ENCODE data around the gene SNRPA. TPM values are rescaled to one million over a fixed set of nuclear protein-coding genes. Genes with fewer than 3 reads are reported as not detected.
A peak's percentile ranks its signal among the peaks of the same experiment; 100 is the strongest.

The SNRPA gene
- total and polyA plus RNA-seq, 2 donors (not counting 1 experiment from before 2014, with no cell fraction given) = 92.0 to 147 TPM

DNA sequence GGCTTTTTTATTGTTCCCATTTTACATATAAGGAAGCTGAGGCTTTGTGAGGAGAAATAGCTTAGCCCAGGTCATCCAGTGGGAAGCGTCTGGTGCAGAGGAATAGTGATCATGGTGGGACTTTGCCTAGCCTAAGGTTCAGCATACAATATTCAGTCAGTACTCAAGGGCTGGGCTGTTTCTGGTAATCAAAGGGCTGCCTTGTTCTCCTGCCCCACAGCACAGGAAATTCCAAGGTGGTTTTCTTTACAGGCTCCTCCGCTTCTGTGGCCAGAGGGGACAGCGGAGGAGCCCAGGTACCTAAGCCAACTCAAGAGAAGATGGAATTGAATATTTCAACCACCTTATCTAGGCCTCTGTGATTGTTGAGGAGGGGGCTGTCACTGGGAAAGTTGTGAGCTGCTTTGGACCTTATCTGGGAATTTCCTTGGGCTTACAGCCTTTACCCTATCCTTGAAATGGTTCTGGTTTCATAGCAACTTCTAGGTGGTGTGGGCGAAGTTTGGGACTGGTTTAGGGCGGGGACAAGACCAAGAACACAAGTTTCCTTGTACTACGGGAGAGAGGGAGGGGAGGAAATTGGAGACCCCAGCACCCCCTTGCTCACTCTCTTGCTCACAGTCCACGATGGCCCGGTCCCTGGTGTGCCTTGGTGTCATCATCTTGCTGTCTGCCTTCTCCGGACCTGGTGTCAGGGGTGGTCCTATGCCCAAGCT, 24.1 kb downstream of the SNRPA start, which contains the start of gene MIA:
Gene MIA, plus strand, starts transcription at position 606 of the 716 bp plus-strand sequence. Its CDS starts 22 bp downstream, at position 628.
- Histone ChIP-seq H3K79me2 (ENCODE audit: control insufficient read depth, insufficient read depth, low read length) (peaks cover 18% of the 10 kb centered on the region), H3K4me2 (replicated peaks; ENCODE audit: low read depth, low read length, poor library complexity, severe bottlenecking) (peak within 1 kb of the TSS; percentile 89), H2AFZ (ENCODE audit: insufficient read depth, low read depth, low read length, poor library complexity, severe bottlenecking) (no peak within 1 kb of the TSS), H3K9ac (ENCODE audit: low read length) (no peak within 1 kb of the TSS), H3K27ac (ENCODE audit: low read length in 2 of 2) (peak within 1 kb of the TSS in 1 of 2 donors; percentile 12), H3K27me3 (replicated peaks in 1 of 4; ENCODE audit: control extremely low read depth in 1 of 4, control insufficient read depth in 3 of 4, insufficient read depth in 4 of 4, low read length in 3 of 4) (no peaks in the 10 kb centered on the region), H3K36me3 (replicated peaks in 1 of 2; ENCODE audit: control extremely low read depth in 1 of 2, control insufficient read depth in 1 of 2, extremely low read depth in 1 of 2, insufficient read depth in 2 of 2, low read length in 1 of 2) (peaks cover 0 to 3% of the 10 kb centered on the region in 2 experiments), H3K9me3 (ENCODE audit: control extremely low read depth in 1 of 3, control insufficient read depth in 2 of 3, insufficient read depth in 1 of 3, low read length in 2 of 3) (peaks cover 0 to 20% (median 0%) of the 10 kb centered on the region in 3 donors), H3K4me3 (ENCODE audit: control extremely low read depth in 1 of 5, extremely low read depth in 1 of 5, insufficient read depth in 1 of 5, low read depth in 2 of 5, low read length in 4 of 5) (no peak within 1 kb of the TSS), H4K20me1 (ENCODE audit: control insufficient read depth, insufficient read depth, low read length, poor library complexity, severe bottlenecking) (peaks cover 15% of the 10 kb centered on the region), H3K4me1 (ENCODE audit: control insufficient read depth in 2 of 2, insufficient read depth in 2 of 2, low read length in 2 of 2) (peaks cover 50 to 64% of the 10 kb centered on the region in 2 donors)
- ATAC-seq (ENCODE audit: low read depth) (no peak), DNase-seq (no peak)
- Mint-ChIP-seq H3K4me1 (peaks cover 57% of the 10 kb centered on the region), H3K27me3 (no peaks in the 10 kb centered on the region), H3K9me3 (ENCODE audit: insufficient read depth) (no peaks in the 10 kb centered on the region), H3K27ac (peak within 1 kb of the TSS; percentile 70), H3K4me3 (peak within 1 kb of the TSS; percentile 56)
- 100% methylated on average over 3 of the region's 9 CpGs for WGBS (ENCODE audit: insufficient coverage)
- CTCF ChIA-PET = interaction anchor here (4.6 kb wide), 1 partner anchor 44 kb away, joined by 34 read pairs; no protein-coding TSS in a partner anchor
- intact Hi-C loops (cut with micrococcal nuclease) = loop anchor here (5.0 kb wide), 3 partner anchors 42 to 1363 kb away; partner anchors contain the start of genes PLEKHG2 and SERTAD3
- TF ChIP-seq EZH2 (IDR thresholded peaks at IDR 0.05; ENCODE audit: borderline replicate concordance, insufficient read depth, low read depth, low read length, poor library complexity, severe bottlenecking) = no peak
- TF ChIP-seq, protein P1, sequence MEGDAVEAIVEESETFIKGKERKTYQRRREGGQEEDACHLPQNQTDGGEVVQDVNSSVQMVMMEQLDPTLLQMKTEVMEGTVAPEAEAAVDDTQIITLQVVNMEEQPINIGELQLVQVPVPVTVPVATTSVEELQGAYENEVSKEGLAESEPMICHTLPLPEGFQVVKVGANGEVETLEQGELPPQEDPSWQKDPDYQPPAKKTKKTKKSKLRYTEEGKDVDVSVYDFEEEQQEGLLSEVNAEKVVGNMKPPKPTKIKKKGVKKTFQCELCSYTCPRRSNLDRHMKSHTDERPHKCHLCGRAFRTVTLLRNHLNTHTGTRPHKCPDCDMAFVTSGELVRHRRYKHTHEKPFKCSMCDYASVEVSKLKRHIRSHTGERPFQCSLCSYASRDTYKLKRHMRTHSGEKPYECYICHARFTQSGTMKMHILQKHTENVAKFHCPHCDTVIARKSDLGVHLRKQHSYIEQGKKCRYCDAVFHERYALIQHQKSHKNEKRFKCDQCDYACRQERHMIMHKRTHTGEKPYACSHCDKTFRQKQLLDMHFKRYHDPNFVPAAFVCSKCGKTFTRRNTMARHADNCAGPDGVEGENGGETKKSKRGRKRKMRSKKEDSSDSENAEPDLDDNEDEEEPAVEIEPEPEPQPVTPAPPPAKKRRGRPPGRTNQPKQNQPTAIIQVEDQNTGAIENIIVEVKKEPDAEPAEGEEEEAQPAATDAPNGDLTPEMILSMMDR (IDR thresholded peaks at IDR 0.05) = no peak
- POLR2A ChIA-PET = interaction anchor here (0.6 to 4.6 kb wide), 2 partner anchors 10 to 24 kb away, joined by 3 to 99 read pairs; partner anchors contain the start of genes ACTMAP and SNRPA

Measured in B cell (primary cell).